ENCODE measurements around the gene COMT. TPM values are rescaled to one million over a fixed set of nuclear protein-coding genes. Genes with fewer than 3 reads are reported as not detected.

COMT gene
- total and polyA plus RNA-seq, 8 donors: 47.9 to 95.0 (median 62.3) TPM

- intact Hi-C loops (cut with DNase I): no loop called here
- ATAC-seq (no peak), FAIRE-seq (no peak), DNase-seq (peak in 1 of 6 donors; percentile 33)
- Histone ChIP-seq H3K4me3 (no peak overlapping the region), H3K4me1 (peaks cover 6 to 11% (median 9%) of the 10 kb centered on the region in 3 donors), H3K9me3 (no peaks in the 10 kb centered on the region), H3K27me3 (no peaks in the 10 kb centered on the region), H3K27ac (peak overlapping the region in 1 of 4 donors; percentile 60), H3K36me3 (no peaks in the 10 kb centered on the region)
- no peak for TF ChIP-seq CTCF (IDR thresholded peaks at IDR 0.05)
- WGBS, 2 donors: 70 to 79% methylated on average over 16 of the region's 16 CpGs
Measured at GRCh38 chr22:19937616-19938473, 3.7 kb upstream of the COMT start.

- Histone ChIP-seq H3K4me1 (peaks cover 13 to 23% (median 19%) of the 10 kb centered on the region in 3 donors), H3K27me3 (no peaks in the 10 kb centered on the region), H3K4me3 (peak overlapping the region; percentile 71 to 90 (median 84)), H3K9me3 (no peaks in the 10 kb centered on the region), H3K36me3 (no peaks in the 10 kb centered on the region), H3K27ac (peak overlapping the region; percentile 53 to 96 (median 87))
- 62 to 67% methylated on average over 21 of the region's 21 CpGs for WGBS, 2 donors
- no peak for FAIRE-seq
- intact Hi-C loops (cut with DNase I): no loop called here
- no peak for TF ChIP-seq CTCF (IDR thresholded peaks at IDR 0.05)
- peak in 3 of 6 donors; percentile 42 to 55 (median 54) for DNase-seq
- ATAC-seq: no peak
Measured at GRCh38 chr22:19940536-19941364, 822 bp upstream of the COMT start.

- peak overlapping the region; percentile 71 to 90 (median 84) for H3K4me3 ChIP-seq
- intact Hi-C loops (cut with DNase I): no loop called here
- no peaks in the 10 kb centered on the region for H3K36me3 ChIP-seq
- WGBS, 2 donors: 0 to 2% methylated on average over 8 of the region's 8 CpGs
- no peak for FAIRE-seq
- peak; percentile 29 to 59 (median 48) for ATAC-seq
- H3K27ac ChIP-seq: peak overlapping the region; percentile 53 to 96 (median 87)
- H3K9me3 ChIP-seq: no peaks in the 10 kb centered on the region
- H3K4me1 ChIP-seq: peaks cover 15 to 25% (median 23%) of the 10 kb centered on the region in 3 donors
- peak in 5 of 6 donors; percentile 18 to 60 (median 37) for DNase-seq
- no peak for TF ChIP-seq CTCF (IDR thresholded peaks at IDR 0.05)
- no peaks in the 10 kb centered on the region for H3K27me3 ChIP-seq
Measured at GRCh38 chr22:19942157-19943081, 847 bp downstream of the COMT start.

GRCh38 chr22:19943082-19944026 lies 1.8 kb downstream of the COMT start:
- WGBS, 2 donors: 55 to 60% methylated on average over 10 to 11 of the region's 11 CpGs
- no peaks in the 10 kb centered on the region for H3K27me3 ChIP-seq
- FAIRE-seq (no peak), DNase-seq (peak in 3 of 6 donors; percentile 17 to 48 (median 33)), ATAC-seq (peak; percentile 21 to 63 (median 40))
- H3K4me3 ChIP-seq: peak overlapping the region in 2 of 4 donors; percentile 71 to 90
- no peaks in the 10 kb centered on the region for H3K9me3 ChIP-seq
- no peak for TF ChIP-seq CTCF (IDR thresholded peaks at IDR 0.05)
- H3K27ac ChIP-seq: peak overlapping the region; percentile 53 to 96 (median 87)
- peaks cover 17 to 27% (median 25%) of the 10 kb centered on the region in 3 donors for H3K4me1 ChIP-seq
- H3K36me3 ChIP-seq: no peaks in the 10 kb centered on the region
- intact Hi-C loops (cut with DNase I): no loop called here
